Activated naive CD4-positive, alpha-beta T cell treated with anti-CD3 and anti-CD28 coated beads, Interleukin-2, amount 50 U/mL, for 24 hours (primary cell): ENCODE measurements around the gene DOK6.

Source experiments
- H3K27ac Mint-ChIP-seq: one replicate; pipeline ENCODE4 v1.8.0; 2021; ENCODE audit warnings: mild to moderate bottlenecking, mixed read lengths
- H3K27me3 Mint-ChIP-seq: one replicate; pipeline ENCODE4 v1.8.0; 2021; ENCODE audit warnings: mixed read lengths
- H3K36me3 Mint-ChIP-seq: one replicate; pipeline ENCODE4 v1.8.0; 2021; ENCODE audit warnings: mixed read lengths
- H3K4me1 Mint-ChIP-seq: one replicate; pipeline ENCODE4 v1.8.0; 2021; ENCODE audit warnings: mixed read lengths
- H3K4me3 Mint-ChIP-seq: one replicate; pipeline ENCODE4 v1.8.0; 2021; ENCODE audit warnings: mild to moderate bottlenecking, mixed read lengths
- H3K9me3 Mint-ChIP-seq: one replicate; pipeline ENCODE4 v1.8.0; 2021; ENCODE audit warnings: mixed read lengths

The DOK6 gene

GRCh38 chr18:69697069-69697468 is 296.4 kb downstream of the DOK6 start:
- Mint-ChIP-seq H3K4me1 (no peaks in the 10 kb centered on the region), H3K27ac (no peak overlapping the region), H3K36me3 (no peaks in the 10 kb centered on the region), H3K4me3 (no peak overlapping the region), H3K9me3 (no peaks in the 10 kb centered on the region), H3K27me3 (no peaks in the 10 kb centered on the region)

GRCh38 chr18:69697689-69698088 is 297.0 kb downstream of the DOK6 start:
- Mint-ChIP-seq H3K4me3 (no peak overlapping the region), H3K4me1 (no peaks in the 10 kb centered on the region), H3K36me3 (no peaks in the 10 kb centered on the region), H3K27me3 (no peaks in the 10 kb centered on the region), H3K27ac (no peak overlapping the region), H3K9me3 (no peaks in the 10 kb centered on the region)

- no peaks in the 10 kb centered on the region for H3K27me3 Mint-ChIP-seq
- no peak overlapping the region for H3K4me3 Mint-ChIP-seq
- peaks cover 4% of the 10 kb centered on the region for H3K4me1 Mint-ChIP-seq
- H3K27ac Mint-ChIP-seq: no peak overlapping the region
- no peaks in the 10 kb centered on the region for H3K9me3 Mint-ChIP-seq
- no peaks in the 10 kb centered on the region for H3K36me3 Mint-ChIP-seq
These were observed 300.6 kb downstream of the DOK6 start for GRCh38 chr18:69701305-69701704.

- no peaks in the 10 kb centered on the region for H3K27me3 Mint-ChIP-seq
- no peaks in the 10 kb centered on the region for H3K9me3 Mint-ChIP-seq
- peaks cover 4% of the 10 kb centered on the region for H3K4me1 Mint-ChIP-seq
- H3K27ac Mint-ChIP-seq: no peak overlapping the region
- no peaks in the 10 kb centered on the region for H3K36me3 Mint-ChIP-seq
- no peak overlapping the region for H3K4me3 Mint-ChIP-seq
These were observed 302.8 kb downstream of the DOK6 start for GRCh38 chr18:69703461-69703860.

- no peaks in the 10 kb centered on the region for H3K9me3 Mint-ChIP-seq
- H3K36me3 Mint-ChIP-seq: no peaks in the 10 kb centered on the region
- no peak overlapping the region for H3K4me3 Mint-ChIP-seq
- H3K4me1 Mint-ChIP-seq: peaks cover 4% of the 10 kb centered on the region
- no peaks in the 10 kb centered on the region for H3K27me3 Mint-ChIP-seq
- H3K27ac Mint-ChIP-seq: no peak overlapping the region
These were observed 305.3 kb downstream of the DOK6 start for GRCh38 chr18:69705987-69706386.

- Mint-ChIP-seq H3K27ac (no peak overlapping the region), H3K4me1 (peaks cover 4% of the 10 kb centered on the region), H3K36me3 (no peaks in the 10 kb centered on the region), H3K9me3 (no peaks in the 10 kb centered on the region), H3K4me3 (no peak overlapping the region), H3K27me3 (no peaks in the 10 kb centered on the region)
These were observed 308.2 kb downstream of the DOK6 start for GRCh38 chr18:69708844-69709243.

GRCh38 chr18:69715191-69715795 is 314.6 kb downstream of the DOK6 start:
- Mint-ChIP-seq H3K27ac (no peak overlapping the region), H3K9me3 (peaks cover 8% of the 10 kb centered on the region), H3K4me3 (no peak overlapping the region), H3K4me1 (no peaks in the 10 kb centered on the region), H3K27me3 (no peaks in the 10 kb centered on the region), H3K36me3 (peaks cover 7% of the 10 kb centered on the region)

GRCh38 chr18:69717586-69717985 is 316.9 kb downstream of the DOK6 start:
- no peak overlapping the region for H3K4me3 Mint-ChIP-seq
- H3K36me3 Mint-ChIP-seq: peaks cover 7% of the 10 kb centered on the region
- peaks cover 11% of the 10 kb centered on the region for H3K9me3 Mint-ChIP-seq
- H3K4me1 Mint-ChIP-seq: no peaks in the 10 kb centered on the region
- H3K27me3 Mint-ChIP-seq: no peaks in the 10 kb centered on the region
- H3K27ac Mint-ChIP-seq: no peak overlapping the region

GRCh38 chr18:69718912-69719547 is 318.3 kb downstream of the DOK6 start:
- no peak overlapping the region for H3K4me3 Mint-ChIP-seq
- no peaks in the 10 kb centered on the region for H3K27me3 Mint-ChIP-seq
- no peak overlapping the region for H3K27ac Mint-ChIP-seq
- H3K4me1 Mint-ChIP-seq: no peaks in the 10 kb centered on the region
- H3K9me3 Mint-ChIP-seq: peaks cover 11% of the 10 kb centered on the region
- H3K36me3 Mint-ChIP-seq: peaks cover 7% of the 10 kb centered on the region

- no peak overlapping the region for H3K4me3 Mint-ChIP-seq
- H3K4me1 Mint-ChIP-seq: no peaks in the 10 kb centered on the region
- peaks cover 11% of the 10 kb centered on the region for H3K9me3 Mint-ChIP-seq
- H3K27me3 Mint-ChIP-seq: no peaks in the 10 kb centered on the region
- peaks cover 7% of the 10 kb centered on the region for H3K36me3 Mint-ChIP-seq
- no peak overlapping the region for H3K27ac Mint-ChIP-seq
These were observed 319.7 kb downstream of the DOK6 start for GRCh38 chr18:69720422-69720821.

GRCh38 chr18:69723434-69723833 is 322.7 kb downstream of the DOK6 start:
- no peak overlapping the region for H3K27ac Mint-ChIP-seq
- no peaks in the 10 kb centered on the region for H3K4me1 Mint-ChIP-seq
- H3K36me3 Mint-ChIP-seq: peaks cover 3% of the 10 kb centered on the region
- no peaks in the 10 kb centered on the region for H3K27me3 Mint-ChIP-seq
- H3K9me3 Mint-ChIP-seq: peaks cover 4% of the 10 kb centered on the region
- H3K4me3 Mint-ChIP-seq: no peak overlapping the region

- no peak overlapping the region for H3K27ac Mint-ChIP-seq
- no peaks in the 10 kb centered on the region for H3K27me3 Mint-ChIP-seq
- no peak overlapping the region for H3K4me3 Mint-ChIP-seq
- no peaks in the 10 kb centered on the region for H3K4me1 Mint-ChIP-seq
- H3K36me3 Mint-ChIP-seq: no peaks in the 10 kb centered on the region
- peaks cover 4% of the 10 kb centered on the region for H3K9me3 Mint-ChIP-seq
These were observed 324.3 kb downstream of the DOK6 start for GRCh38 chr18:69725009-69725408.

- Mint-ChIP-seq H3K27me3 (no peaks in the 10 kb centered on the region), H3K27ac (no peak overlapping the region), H3K36me3 (no peaks in the 10 kb centered on the region), H3K4me1 (no peaks in the 10 kb centered on the region), H3K4me3 (no peak overlapping the region), H3K9me3 (no peaks in the 10 kb centered on the region)
These were observed 325.3 kb downstream of the DOK6 start for GRCh38 chr18:69725855-69726508.

- Mint-ChIP-seq H3K9me3 (no peaks in the 10 kb centered on the region), H3K27ac (no peak overlapping the region), H3K4me1 (no peaks in the 10 kb centered on the region), H3K27me3 (no peaks in the 10 kb centered on the region), H3K4me3 (no peak overlapping the region), H3K36me3 (peaks cover 4% of the 10 kb centered on the region)
These were observed 327.4 kb downstream of the DOK6 start for GRCh38 chr18:69727912-69728572.

- Mint-ChIP-seq H3K9me3 (no peaks in the 10 kb centered on the region), H3K27ac (no peak overlapping the region), H3K36me3 (peaks cover 6% of the 10 kb centered on the region), H3K4me1 (no peaks in the 10 kb centered on the region), H3K4me3 (no peak overlapping the region), H3K27me3 (no peaks in the 10 kb centered on the region)
These were observed 330.0 kb downstream of the DOK6 start for GRCh38 chr18:69730664-69731063.

GRCh38 chr18:69734536-69734935 is 333.8 kb downstream of the DOK6 start:
- Mint-ChIP-seq H3K36me3 (peaks cover 6% of the 10 kb centered on the region), H3K4me3 (no peak overlapping the region), H3K9me3 (no peaks in the 10 kb centered on the region), H3K4me1 (no peaks in the 10 kb centered on the region), H3K27ac (no peak overlapping the region), H3K27me3 (no peaks in the 10 kb centered on the region)
